ENCODE measurements around the gene SUN1. TPM values are rescaled to one million over a fixed set of nuclear protein-coding genes. Genes with fewer than 3 reads are reported as not detected.

Gene SUN1
- total and polyA plus RNA-seq, 4 donors, result 24.8 to 162 (median 40.1) TPM

- no peaks in the 10 kb centered on the region for H3K36me3 ChIP-seq (ENCODE audit: control insufficient read depth in 4 of 4, insufficient read depth in 3 of 4, low read depth in 1 of 4, low read length in 3 of 4)
- peaks cover 0 to 7% (median 0%) of the 10 kb centered on the region in 4 donors for H3K4me1 ChIP-seq (ENCODE audit: control insufficient read depth in 4 of 4, insufficient read depth in 4 of 4, low read length in 3 of 4)
- DNase-seq (ENCODE audit: low spot score), result no peak
- TF ChIP-seq HNF4A (conservative IDR thresholded peaks at IDR 0.05) (no peak), JUND (IDR thresholded peaks at IDR 0.05) (no peak), FOXA2 (IDR thresholded peaks at IDR 0.05) (no peak), FOXA1 (IDR thresholded peaks at IDR 0.05) (no peak), RAD21 (IDR thresholded peaks at IDR 0.05) (no peak), MAX (IDR thresholded peaks at IDR 0.05) (no peak), REST (IDR thresholded peaks at IDR 0.05) (no peak), YY1 (IDR thresholded peaks at IDR 0.05) (no peak), GABPA (IDR thresholded peaks at IDR 0.05 in 1 of 2, conservative IDR thresholded peaks at IDR 0.05 in 1 of 2) (no peak), CTCF (IDR thresholded peaks at IDR 0.05; ENCODE audit: low read depth, low read length, missing input control) (no peak), TAF1 (conservative IDR thresholded peaks at IDR 0.05) (no peak), HNF4G (IDR thresholded peaks at IDR 0.05) (no peak)
- TF ChIP-seq, protein P1, sequence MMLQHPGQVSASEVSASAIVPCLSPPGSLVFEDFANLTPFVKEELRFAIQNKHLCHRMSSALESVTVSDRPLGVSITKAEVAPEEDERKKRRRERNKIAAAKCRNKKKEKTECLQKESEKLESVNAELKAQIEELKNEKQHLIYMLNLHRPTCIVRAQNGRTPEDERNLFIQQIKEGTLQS (IDR thresholded peaks at IDR 0.05), result no peak
- H3K27ac ChIP-seq (ENCODE audit: low read depth in 1 of 2, low read length in 2 of 2), result no peak overlapping the region
- WGBS, result 64% methylated on average over 49 of the region's 49 CpGs
- H3K9me3 ChIP-seq (ENCODE audit: control insufficient read depth in 4 of 4, low read length in 3 of 4), result no peaks in the 10 kb centered on the region
- H3K9ac ChIP-seq (ENCODE audit: low read depth in 1 of 2, low read length in 2 of 2), result no peak overlapping the region
- H3K27me3 ChIP-seq (ENCODE audit: control insufficient read depth in 4 of 4, insufficient read depth in 4 of 4, low read length in 3 of 4), result no peaks in the 10 kb centered on the region
- no peak overlapping the region for H3K4me3 ChIP-seq (ENCODE audit: low read depth in 1 of 3, low read length in 3 of 3)
Measured at GRCh38 chr7:907158-907980, 75.1 kb downstream of the SUN1 start.

DNA sequence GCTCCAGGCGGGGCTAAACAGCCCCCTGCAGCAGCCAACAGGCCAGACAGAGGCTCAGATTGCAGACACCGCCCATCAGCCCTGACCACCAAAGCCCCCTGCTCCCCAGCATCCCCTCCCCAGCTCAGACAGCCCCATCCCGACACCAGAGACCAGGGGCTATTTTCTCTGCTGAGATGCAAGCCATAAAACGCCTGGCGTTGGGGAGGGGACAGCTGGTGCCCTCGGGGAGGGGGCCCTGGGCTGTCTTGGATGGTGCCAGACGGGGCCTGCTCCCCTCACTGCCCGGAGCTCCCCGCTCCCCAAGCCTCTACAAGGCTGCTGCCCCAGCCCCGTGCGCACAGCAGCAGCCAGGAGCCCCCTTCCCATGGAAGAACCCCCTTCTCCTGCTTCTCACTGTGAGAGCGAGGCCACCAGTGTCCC, 75.9 kb downstream of the SUN1 start:
- Histone ChIP-seq H3K27ac (ENCODE audit: low read depth in 1 of 2, low read length in 2 of 2) (no peak overlapping the region), H3K4me3 (ENCODE audit: low read depth in 1 of 3, low read length in 3 of 3) (no peak overlapping the region)
- 78% methylated on average over 12 of the region's 12 CpGs for WGBS

More for the DNA sequence above, 75.9 kb downstream of the SUN1 start:
- Histone ChIP-seq H3K36me3 (ENCODE audit: control insufficient read depth in 4 of 4, insufficient read depth in 3 of 4, low read depth in 1 of 4, low read length in 3 of 4) (no peaks in the 10 kb centered on the region), H3K9ac (ENCODE audit: low read depth in 1 of 2, low read length in 2 of 2) (no peak overlapping the region), H3K9me3 (ENCODE audit: control insufficient read depth in 4 of 4, low read length in 3 of 4) (no peaks in the 10 kb centered on the region), H3K4me1 (ENCODE audit: control insufficient read depth in 4 of 4, insufficient read depth in 4 of 4, low read length in 3 of 4) (peaks cover 0 to 7% (median 0%) of the 10 kb centered on the region in 4 donors), H3K27me3 (ENCODE audit: control insufficient read depth in 4 of 4, insufficient read depth in 4 of 4, low read length in 3 of 4) (no peaks in the 10 kb centered on the region)
- no peak for TF ChIP-seq CTCF (IDR thresholded peaks at IDR 0.05; ENCODE audit: low read depth, low read length, missing input control)
- TF ChIP-seq REST (IDR thresholded peaks at IDR 0.05), result no peak
- TF ChIP-seq NR2F2 (IDR thresholded peaks at IDR 0.05), result no peak
- TF ChIP-seq GABPA (IDR thresholded peaks at IDR 0.05 in 1 of 2, conservative IDR thresholded peaks at IDR 0.05 in 1 of 2), result no peak
- no peak for TF ChIP-seq RXRA (IDR thresholded peaks at IDR 0.05)
- TF ChIP-seq YY1 (IDR thresholded peaks at IDR 0.05), result no peak
- TF ChIP-seq RAD21 (IDR thresholded peaks at IDR 0.05), result no peak
- TF ChIP-seq EGR1 (IDR thresholded peaks at IDR 0.05; ENCODE audit: low read depth in 2 of 2), result no peak
- TF ChIP-seq HNF4G (IDR thresholded peaks at IDR 0.05), result no peak
- TF ChIP-seq HNF4A (conservative IDR thresholded peaks at IDR 0.05), result no peak
- TF ChIP-seq MAX (IDR thresholded peaks at IDR 0.05), result no peak
- no peak for TF ChIP-seq TAF1 (conservative IDR thresholded peaks at IDR 0.05)
- TF ChIP-seq SP1 (IDR thresholded peaks at IDR 0.05), result no peak
- DNase-seq (ENCODE audit: low spot score), result no peak
